ENCODE measurements around the gene TTC3.

DNA sequence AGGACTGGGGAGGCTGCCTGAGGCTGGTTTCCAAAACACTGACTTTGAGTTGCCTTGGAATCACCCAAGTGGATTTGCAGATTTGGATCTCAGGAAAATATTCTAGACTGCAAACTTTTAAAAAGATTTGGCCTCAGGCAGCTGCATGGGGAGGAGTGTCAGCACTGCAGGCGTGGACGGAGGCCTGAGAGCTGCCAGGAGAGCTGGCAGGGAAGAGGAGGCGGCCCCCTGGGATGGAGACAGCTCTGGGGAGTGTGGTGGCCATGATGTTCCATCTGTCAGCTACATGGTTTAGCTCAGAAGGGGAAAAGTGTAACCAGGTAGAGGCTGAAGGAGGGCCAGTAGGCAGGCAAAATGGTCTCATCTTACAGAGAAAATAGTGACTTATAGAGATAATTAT, 122.0 kb downstream of the TTC3 start:
- TF ChIP-seq ZNF585B (tag by site-specific recombination; IDR thresholded peaks at IDR 0.05), result no peak
- TF ChIP-seq ZNF629 (tag by site-specific recombination; IDR thresholded peaks at IDR 0.05), result no peak
- TF ChIP-seq, protein P1, sequence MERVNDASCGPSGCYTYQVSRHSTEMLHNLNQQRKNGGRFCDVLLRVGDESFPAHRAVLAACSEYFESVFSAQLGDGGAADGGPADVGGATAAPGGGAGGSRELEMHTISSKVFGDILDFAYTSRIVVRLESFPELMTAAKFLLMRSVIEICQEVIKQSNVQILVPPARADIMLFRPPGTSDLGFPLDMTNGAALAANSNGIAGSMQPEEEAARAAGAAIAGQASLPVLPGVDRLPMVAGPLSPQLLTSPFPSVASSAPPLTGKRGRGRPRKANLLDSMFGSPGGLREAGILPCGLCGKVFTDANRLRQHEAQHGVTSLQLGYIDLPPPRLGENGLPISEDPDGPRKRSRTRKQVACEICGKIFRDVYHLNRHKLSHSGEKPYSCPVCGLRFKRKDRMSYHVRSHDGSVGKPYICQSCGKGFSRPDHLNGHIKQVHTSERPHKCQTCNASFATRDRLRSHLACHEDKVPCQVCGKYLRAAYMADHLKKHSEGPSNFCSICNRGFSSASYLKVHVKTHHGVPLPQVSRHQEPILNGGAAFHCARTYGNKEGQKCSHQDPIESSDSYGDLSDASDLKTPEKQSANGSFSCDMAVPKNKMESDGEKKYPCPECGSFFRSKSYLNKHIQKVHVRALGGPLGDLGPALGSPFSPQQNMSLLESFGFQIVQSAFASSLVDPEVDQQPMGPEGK (tag by site-specific recombination; IDR thresholded peaks at IDR 0.05), result no peak
